ENCODE results near the gene DNAJB6.

The DNAJB6 gene

GRCh38 chr7:157413881-157414701 is 77.3 kb downstream of the DNAJB6 start:
- DNase-seq (ENCODE audit: low read depth in 1 of 2, low spot score in 1 of 2) = no peak
- no peak for TF ChIP-seq JUND (IDR thresholded peaks at IDR 0.05; ENCODE audit: low read depth)
- in situ Hi-C loops (cut with HindIII; ENCODE audit: low pct_unique_long_range_greater_than_20kb, low sequenced_read_pairs) = no loop called here

GRCh38 chr7:157414702-157415096 is 77.9 kb downstream of the DNAJB6 start:
- in situ Hi-C loops (cut with HindIII; ENCODE audit: low pct_unique_long_range_greater_than_20kb, low sequenced_read_pairs) = no loop called here
- TF ChIP-seq JUND (IDR thresholded peaks at IDR 0.05; ENCODE audit: low read depth) = no peak
- DNase-seq (ENCODE audit: low read depth in 1 of 2, low spot score in 1 of 2) = no peak

- DNase-seq (ENCODE audit: low read depth in 1 of 2, low spot score in 1 of 2) = no peak
- no peak for TF ChIP-seq JUND (IDR thresholded peaks at IDR 0.05; ENCODE audit: low read depth)
- in situ Hi-C loops (cut with HindIII; ENCODE audit: low pct_unique_long_range_greater_than_20kb, low sequenced_read_pairs) = no loop called here
Observed at GRCh38 chr7:157415486-157415885, 78.7 kb downstream of the DNAJB6 start.

- no peak for TF ChIP-seq JUND (IDR thresholded peaks at IDR 0.05; ENCODE audit: low read depth)
- no peak for DNase-seq (ENCODE audit: low read depth in 1 of 2, low spot score in 1 of 2)
- in situ Hi-C loops (cut with HindIII; ENCODE audit: low pct_unique_long_range_greater_than_20kb, low sequenced_read_pairs) = no loop called here
Observed at GRCh38 chr7:157416011-157416410, 79.2 kb downstream of the DNAJB6 start.

- no peak for TF ChIP-seq JUND (IDR thresholded peaks at IDR 0.05; ENCODE audit: low read depth)
- DNase-seq (ENCODE audit: low read depth in 1 of 2, low spot score in 1 of 2) = no peak
- in situ Hi-C loops (cut with HindIII; ENCODE audit: low pct_unique_long_range_greater_than_20kb, low sequenced_read_pairs) = no loop called here
Observed at GRCh38 chr7:157418204-157419034, 81.6 kb downstream of the DNAJB6 start.

- in situ Hi-C loops (cut with HindIII; ENCODE audit: low pct_unique_long_range_greater_than_20kb, low sequenced_read_pairs) = no loop called here
- no peak for DNase-seq (ENCODE audit: low read depth in 1 of 2, low spot score in 1 of 2)
- TF ChIP-seq JUND (IDR thresholded peaks at IDR 0.05; ENCODE audit: low read depth) = no peak
Observed at GRCh38 chr7:157419035-157419293, 82.2 kb downstream of the DNAJB6 start.

GRCh38 chr7:157422279-157422678 is 85.5 kb downstream of the DNAJB6 start:
- no peak for DNase-seq (ENCODE audit: low read depth in 1 of 2, low spot score in 1 of 2)
- in situ Hi-C loops (cut with HindIII; ENCODE audit: low pct_unique_long_range_greater_than_20kb, low sequenced_read_pairs) = no loop called here
- no peak for TF ChIP-seq JUND (IDR thresholded peaks at IDR 0.05; ENCODE audit: low read depth)

GRCh38 chr7:157423348-157423747 is 86.5 kb downstream of the DNAJB6 start:
- in situ Hi-C loops (cut with HindIII; ENCODE audit: low pct_unique_long_range_greater_than_20kb, low sequenced_read_pairs) = no loop called here
- TF ChIP-seq JUND (IDR thresholded peaks at IDR 0.05; ENCODE audit: low read depth) = no peak
- no peak for DNase-seq (ENCODE audit: low read depth in 1 of 2, low spot score in 1 of 2)

- in situ Hi-C loops (cut with HindIII; ENCODE audit: low pct_unique_long_range_greater_than_20kb, low sequenced_read_pairs) = no loop called here
- TF ChIP-seq JUND (IDR thresholded peaks at IDR 0.05; ENCODE audit: low read depth) = no peak
- no peak for DNase-seq (ENCODE audit: low read depth in 1 of 2, low spot score in 1 of 2)
Observed at GRCh38 chr7:157423886-157424565, 87.2 kb downstream of the DNAJB6 start.

GRCh38 chr7:157425137-157425731 is 88.4 kb downstream of the DNAJB6 start:
- no peak for TF ChIP-seq JUND (IDR thresholded peaks at IDR 0.05; ENCODE audit: low read depth)
- in situ Hi-C loops (cut with HindIII; ENCODE audit: low pct_unique_long_range_greater_than_20kb, low sequenced_read_pairs) = no loop called here
- no peak for DNase-seq (ENCODE audit: low read depth in 1 of 2, low spot score in 1 of 2)

GRCh38 chr7:157425761-157426160 is 89.0 kb downstream of the DNAJB6 start:
- no peak for TF ChIP-seq JUND (IDR thresholded peaks at IDR 0.05; ENCODE audit: low read depth)
- in situ Hi-C loops (cut with HindIII; ENCODE audit: low pct_unique_long_range_greater_than_20kb, low sequenced_read_pairs) = no loop called here
- DNase-seq (ENCODE audit: low read depth in 1 of 2, low spot score in 1 of 2) = no peak

GRCh38 chr7:157426463-157427301 is 89.9 kb downstream of the DNAJB6 start:
- no peak for DNase-seq (ENCODE audit: low read depth in 1 of 2, low spot score in 1 of 2)

More at GRCh38 chr7:157426463-157427301, 89.9 kb downstream of the DNAJB6 start:
- no peak for TF ChIP-seq JUND (IDR thresholded peaks at IDR 0.05; ENCODE audit: low read depth)
- in situ Hi-C loops (cut with HindIII; ENCODE audit: low pct_unique_long_range_greater_than_20kb, low sequenced_read_pairs) = no loop called here
